HG03159 (cell line): Measurements from ENCODE around the gene FIS1.
"Not testable (repeated sequence)": the region's sequence is repeated elsewhere in the genome, so short reads cannot be mapped to it uniquely, and the experiment has no call there.

Experiments used
- ATAC-seq: cut with Tn5 transposase; IDR thresholded peaks from one replicate; pipeline ENCODE4 v1.9.1; 2021; ENCODE audit warnings: mild to moderate bottlenecking, moderate library complexity; ENCODE audit not compliant: unreplicated experiment

FIS1 gene

GRCh38 chr7:101258243-101258731 lies 13.4 kb upstream of the FIS1 start:
- ATAC-seq = no peak

DNA sequence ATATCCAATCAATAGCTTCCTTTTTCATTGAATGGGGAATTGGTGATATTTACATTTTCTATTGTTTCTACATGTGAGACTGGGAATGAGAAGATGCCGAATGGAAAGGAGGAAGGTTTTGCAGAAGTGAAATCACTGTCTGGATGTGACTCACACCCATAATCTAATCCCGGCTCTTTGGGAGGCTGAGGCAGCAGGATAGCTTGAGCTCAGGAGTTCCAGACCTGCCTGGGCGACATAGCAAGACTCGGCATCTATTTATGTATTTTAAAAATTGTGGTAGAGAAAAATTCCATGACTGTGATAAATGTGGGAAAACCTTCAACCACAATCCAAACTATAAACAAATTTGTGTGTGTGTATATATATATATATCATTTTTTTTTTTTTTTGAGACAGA lies 10.9 kb upstream of the FIS1 start:
- no peak for ATAC-seq

DNA sequence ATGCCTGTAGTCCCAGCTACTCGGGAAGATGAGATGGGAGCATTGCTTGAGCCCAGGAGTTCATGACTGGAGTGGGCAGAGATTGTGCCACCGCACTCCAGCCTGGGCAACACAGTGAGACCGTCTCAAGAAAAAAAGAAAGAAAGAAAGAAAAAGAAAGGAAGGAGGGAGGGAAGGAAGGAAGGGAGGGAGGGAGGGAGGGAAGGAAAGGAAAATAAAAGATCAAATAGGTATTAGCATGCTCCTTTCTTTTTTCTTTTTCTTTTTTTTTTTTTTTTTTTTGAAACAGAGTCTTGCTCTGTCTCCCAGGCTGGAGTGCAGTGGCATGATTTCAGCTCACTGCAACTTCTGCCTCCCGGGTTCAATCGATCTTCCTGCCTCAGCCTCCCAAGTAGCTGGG lies 8.3 kb upstream of the FIS1 start:
- not testable (repeated sequence) for ATAC-seq

- peak; percentile 98 for ATAC-seq
Observed at GRCh38 chr7:101251871-101252659, 7.2 kb upstream of the FIS1 start.

- ATAC-seq = no peak
Observed at GRCh38 chr7:101250324-101250723, 5.4 kb upstream of the FIS1 start.

GRCh38 chr7:101248276-101248675 lies 3.4 kb upstream of the FIS1 start:
- no peak for ATAC-seq

GRCh38 chr7:101245147-101245668 lies 327 bp upstream of the FIS1 start:
- no peak for ATAC-seq

GRCh38 chr7:101243646-101244374 lies 1.1 kb downstream of the FIS1 start:
- no peak for ATAC-seq

- no peak for ATAC-seq
Observed at GRCh38 chr7:101241443-101242349, 3.2 kb downstream of the FIS1 start.

DNA sequence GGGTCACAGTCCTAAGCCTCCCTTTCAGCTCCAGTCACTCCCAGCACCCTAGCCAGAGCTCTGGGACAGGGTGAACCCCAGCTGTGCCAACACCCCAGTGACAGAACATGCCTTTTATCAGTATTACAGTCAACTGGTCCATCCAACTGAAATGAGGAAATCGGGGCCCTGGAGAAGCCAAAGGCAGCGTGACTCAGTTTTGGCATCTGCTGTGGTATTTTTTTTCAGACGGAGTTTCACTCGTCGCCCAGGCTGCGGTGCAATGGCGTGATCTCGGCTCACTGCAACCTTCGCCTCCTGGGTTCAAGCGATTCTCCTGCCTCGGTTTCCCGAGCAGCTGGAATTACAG lies 3.9 kb downstream of the FIS1 start:
- ATAC-seq = no peak

DNA sequence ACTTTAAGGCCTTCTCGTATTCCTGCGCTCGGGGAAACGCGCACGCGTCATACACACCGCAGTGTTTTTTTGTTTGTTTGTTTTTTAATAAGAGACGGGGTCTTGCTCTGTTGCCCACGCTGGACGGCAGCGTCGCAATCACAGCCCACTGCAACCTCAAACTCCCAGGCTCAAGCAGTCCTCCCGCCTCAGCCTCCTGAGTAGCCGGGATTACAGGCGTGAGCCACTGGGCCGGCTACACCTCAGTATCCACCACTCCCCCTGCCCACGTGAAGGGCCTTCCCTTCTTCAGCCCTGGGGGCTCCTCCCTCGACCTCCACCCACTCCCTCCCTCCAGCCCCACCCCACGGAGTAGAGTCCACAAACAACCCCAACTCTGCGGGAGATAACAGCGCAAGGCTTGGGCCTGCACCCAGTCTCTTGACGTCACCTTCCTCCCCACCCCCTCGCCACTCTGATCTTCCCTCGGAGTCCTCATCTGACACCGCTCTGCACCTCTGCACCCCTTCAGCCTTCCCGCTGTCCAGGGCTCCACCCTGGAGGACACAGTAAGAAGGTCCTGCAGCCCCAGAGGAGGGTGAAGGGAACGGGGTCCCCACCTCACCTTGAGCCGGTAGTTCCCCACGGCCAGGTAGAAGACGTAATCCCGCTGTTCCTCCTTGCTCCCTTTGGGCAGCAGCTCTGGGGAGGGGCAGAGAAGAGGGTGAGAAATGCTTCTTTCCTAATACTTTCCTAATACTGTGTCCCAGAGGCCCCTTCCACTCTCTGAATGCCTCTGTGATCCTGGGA lies 4.5 kb downstream of the FIS1 start:
- no peak for ATAC-seq

DNA sequence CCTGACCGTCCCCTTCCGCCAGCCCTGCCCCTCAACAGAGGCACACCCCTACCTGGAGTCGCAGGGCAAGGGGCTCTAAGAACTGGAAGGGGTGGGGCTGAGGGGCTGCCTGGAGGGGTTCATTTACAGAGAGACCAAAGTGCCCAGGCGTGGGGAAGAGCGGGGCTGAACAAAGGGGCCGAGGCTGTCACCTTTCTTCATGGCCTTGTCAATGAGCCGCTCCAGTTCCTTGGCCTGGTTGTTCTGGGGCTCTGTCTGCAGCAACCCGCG lies 5.0 kb downstream of the FIS1 start:
- ATAC-seq = no peak

GRCh38 chr7:101239191-101239950 lies 5.5 kb downstream of the FIS1 start:
- ATAC-seq = no peak

- ATAC-seq = no peak
Observed at GRCh38 chr7:101238226-101239182, 6.4 kb downstream of the FIS1 start.

DNA sequence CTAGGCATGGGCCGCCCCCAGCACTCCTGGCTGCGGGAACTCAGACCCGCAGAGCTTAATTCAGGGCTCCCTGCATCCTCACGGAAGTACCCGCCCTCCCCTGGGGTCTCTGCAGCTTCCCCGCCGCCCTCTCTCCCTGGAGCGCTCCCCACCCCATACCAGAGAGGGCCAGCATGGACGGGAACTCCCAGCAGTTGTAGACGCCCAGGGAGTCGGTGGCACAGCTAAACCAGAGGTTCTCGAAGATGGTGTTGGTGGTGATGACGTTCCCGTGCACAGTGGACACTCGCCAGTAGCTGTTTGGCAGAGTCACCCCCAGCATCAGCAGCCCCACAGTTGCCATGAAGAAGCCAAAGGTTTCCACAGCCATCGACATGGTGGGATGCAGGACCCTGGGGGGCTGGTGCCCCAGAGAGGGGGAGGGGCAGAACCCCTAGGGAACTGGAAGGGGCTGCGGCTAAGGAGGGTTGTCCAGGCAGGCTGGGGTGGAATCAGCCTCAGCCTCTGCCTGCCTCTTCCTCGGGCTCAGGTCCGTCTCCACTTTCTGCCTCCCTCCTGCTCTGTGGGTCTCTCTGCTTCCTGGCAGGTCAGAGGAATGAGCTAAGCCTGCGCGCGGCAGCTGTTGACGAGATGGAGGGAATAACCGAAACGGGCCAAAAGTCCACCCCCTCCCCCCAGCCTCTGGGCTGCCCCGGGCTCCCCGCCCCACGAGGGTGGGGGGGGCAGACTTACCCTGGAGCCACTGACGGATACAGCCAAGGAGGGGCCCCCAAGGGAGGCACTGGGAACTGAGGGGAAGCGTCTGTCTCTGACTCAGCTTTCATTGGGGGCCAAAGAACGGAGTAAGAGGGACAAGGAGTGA lies 7.4 kb downstream of the FIS1 start, which contains the start of gene CLDN15:
TSS of gene CLDN15 (minus strand) at position 597 of the 862 bp plus-strand sequence. CDS start at position 376, 221 bp downstream.
- no peak for ATAC-seq

DNA sequence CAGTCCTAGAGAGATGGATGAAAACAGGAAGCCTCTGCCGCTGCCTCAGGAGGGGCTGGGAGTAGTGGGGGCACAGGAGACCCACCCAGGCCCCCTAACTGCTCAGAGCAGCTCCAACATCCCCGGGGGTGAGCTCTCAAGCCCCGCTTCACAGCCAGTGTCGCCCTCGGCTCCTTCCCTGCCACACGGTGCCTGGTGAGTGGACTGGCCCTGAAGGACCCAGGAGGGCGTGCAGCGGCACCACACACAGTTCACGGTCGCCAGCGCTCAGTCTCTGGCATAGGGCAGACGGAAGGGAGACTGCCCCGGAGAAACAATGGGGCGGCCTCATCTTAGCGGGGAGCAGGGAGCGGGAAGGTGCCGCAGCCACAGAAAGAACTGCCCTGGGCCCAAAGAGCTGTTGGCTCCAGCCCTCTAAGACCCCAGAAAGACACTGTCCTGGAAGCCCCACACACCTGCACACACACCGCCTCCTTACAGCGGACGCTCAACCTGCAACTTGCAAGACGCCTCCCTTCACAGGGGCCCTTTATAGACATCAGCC lies 8.5 kb downstream of the FIS1 start:
- no peak for ATAC-seq

- no peak for ATAC-seq
Observed at GRCh38 chr7:101235522-101235921, 9.4 kb downstream of the FIS1 start.
